Chondrocyte (in vitro differentiated cells): ENCODE data around the gene ST6GALNAC6. TPM values are rescaled to one million over a fixed set of nuclear protein-coding genes. Genes with fewer than 3 reads are reported as not detected.

ENCODE experiments used
- DNase-seq: peaks from one replicate; pipeline ENCODE4 v3.0.0; 2021; ENCODE audit warnings: mixed read lengths, low spot score
- H3K27ac Mint-ChIP-seq: one replicate; pipeline ENCODE4 v1.8.0; 2021; ENCODE audit warnings: mild to moderate bottlenecking, moderate library complexity, mixed read lengths; ENCODE audit not compliant: unreplicated experiment
- H3K27me3 Mint-ChIP-seq: 2 replicates; pipeline ENCODE4 v1.8.0; 2021; ENCODE audit warnings: low read depth, mixed read lengths
- H3K36me3 Mint-ChIP-seq: 2 replicates; pipeline ENCODE4 v1.8.0; 2021; ENCODE audit warnings: low read depth, mixed read lengths
- H3K4me1 Mint-ChIP-seq: 2 replicates; pipeline ENCODE4 v1.8.0; 2021; ENCODE audit warnings: low read depth, mild to moderate bottlenecking, mixed read lengths
- H3K4me3 Mint-ChIP-seq: one replicate; pipeline ENCODE4 v1.8.0; 2021; ENCODE audit warnings: mild to moderate bottlenecking, moderate library complexity, mixed read lengths; ENCODE audit not compliant: unreplicated experiment
- H3K9me3 Mint-ChIP-seq: 2 replicates; pipeline ENCODE4 v1.8.0; 2021; ENCODE audit warnings: low read depth, mixed read lengths
- CTCF ChIP-seq: fragments of 200-600 bp; sonication (generic); IDR thresholded peaks from 2 replicates; pipeline ENCODE4 v1.5.0; 2021; ENCODE audit warnings: antibody characterized with exemption, mild to moderate bottlenecking, moderate library complexity
- total RNA-seq: library from RNA; stranded (reverse); gene quantifications from 3 replicates; pipeline ENCODE4 v1.2.1, GENCODE V29; 2021

ST6GALNAC6 gene
- total RNA-seq, 1 donor from 2014 or later: 47.5 TPM

- no peak for DNase-seq
- peaks cover 21% of the 10 kb centered on the region for H3K36me3 Mint-ChIP-seq
- no peak for TF ChIP-seq CTCF
- H3K27me3 Mint-ChIP-seq: no peaks in the 10 kb centered on the region
- H3K9me3 Mint-ChIP-seq: no peaks in the 10 kb centered on the region
- peaks cover 17% of the 10 kb centered on the region for H3K4me1 Mint-ChIP-seq
- H3K4me3 Mint-ChIP-seq: no peak overlapping the region
- no peak overlapping the region for H3K27ac Mint-ChIP-seq
Measured at GRCh38 chr9:127945338-127945737, 45.9 kb upstream of the ST6GALNAC6 start.

GRCh38 chr9:127944586-127945218 is 45.3 kb upstream of the ST6GALNAC6 start:
- Mint-ChIP-seq H3K4me1 (peaks cover 17% of the 10 kb centered on the region), H3K4me3 (no peak overlapping the region), H3K9me3 (no peaks in the 10 kb centered on the region), H3K36me3 (peaks cover 24% of the 10 kb centered on the region), H3K27ac (no peak overlapping the region), H3K27me3 (no peaks in the 10 kb centered on the region)
- TF ChIP-seq CTCF: no peak
- no peak for DNase-seq

GRCh38 chr9:127943731-127944144 is 44.3 kb upstream of the ST6GALNAC6 start:
- Mint-ChIP-seq H3K4me3 (no peak overlapping the region), H3K27ac (peak overlapping the region; percentile 51), H3K4me1 (peaks cover 17% of the 10 kb centered on the region), H3K27me3 (no peaks in the 10 kb centered on the region), H3K9me3 (no peaks in the 10 kb centered on the region), H3K36me3 (peaks cover 24% of the 10 kb centered on the region)
- DNase-seq: no peak
- TF ChIP-seq CTCF: peak; percentile 90

- H3K36me3 Mint-ChIP-seq: peaks cover 21% of the 10 kb centered on the region
- no peak overlapping the region for H3K27ac Mint-ChIP-seq
- no peak for DNase-seq
- H3K9me3 Mint-ChIP-seq: no peaks in the 10 kb centered on the region
- H3K4me3 Mint-ChIP-seq: no peak overlapping the region
- peak; percentile 15 for TF ChIP-seq CTCF
- H3K27me3 Mint-ChIP-seq: no peaks in the 10 kb centered on the region
- peaks cover 17% of the 10 kb centered on the region for H3K4me1 Mint-ChIP-seq
Measured at GRCh38 chr9:127943011-127943662, 43.7 kb upstream of the ST6GALNAC6 start.

- peaks cover 21% of the 10 kb centered on the region for H3K36me3 Mint-ChIP-seq
- H3K4me1 Mint-ChIP-seq: peaks cover 22% of the 10 kb centered on the region
- no peak overlapping the region for H3K4me3 Mint-ChIP-seq
- DNase-seq: no peak
- H3K27ac Mint-ChIP-seq: no peak overlapping the region
- no peaks in the 10 kb centered on the region for H3K27me3 Mint-ChIP-seq
- no peaks in the 10 kb centered on the region for H3K9me3 Mint-ChIP-seq
- peak; percentile 86 for TF ChIP-seq CTCF
Measured at GRCh38 chr9:127942216-127943010, 43.0 kb upstream of the ST6GALNAC6 start.
